Progenitor cell of endocrine pancreas (in vitro differentiated cells): ENCODE results near the gene CEP170B. TPM values are rescaled to one million over a fixed set of nuclear protein-coding genes. Genes with fewer than 3 reads are reported as not detected.

ENCODE experiments used
- DNase-seq: peaks from one replicate; pipeline ENCODE4 v3.0.0; 2021; ENCODE audit warnings: low spot score; ENCODE audit not compliant: unreplicated experiment
- H3K27ac Mint-ChIP-seq: 2 replicates; pipeline ENCODE4 v1.8.0; 2021; ENCODE audit warnings: mild to moderate bottlenecking, moderate library complexity, mixed read lengths
- H3K27me3 Mint-ChIP-seq: 2 replicates; pipeline ENCODE4 v1.8.0; 2021; ENCODE audit warnings: mixed read lengths
- H3K36me3 Mint-ChIP-seq: 2 replicates; pipeline ENCODE4 v1.8.0; 2022; ENCODE audit warnings: mixed read lengths; ENCODE audit not compliant: insufficient read depth
- H3K4me1 Mint-ChIP-seq: 2 replicates; pipeline ENCODE4 v1.8.0; 2021; ENCODE audit warnings: low read depth, mixed read lengths
- H3K4me3 Mint-ChIP-seq: 2 replicates; pipeline ENCODE4 v1.8.0; 2021; ENCODE audit warnings: low read depth, mild to moderate bottlenecking, moderate library complexity, mixed read lengths
- H3K9me3 Mint-ChIP-seq: 2 replicates; pipeline ENCODE4 v1.8.0; 2021; ENCODE audit warnings: low read depth, mixed read lengths
- total RNA-seq: library from RNA; stranded (reverse); gene quantifications from 2 replicates; pipeline ENCODE4 v1.2.1, GENCODE V29; 2021
- TF ChIP-seq, protein P1 (sequence below): fragments of 200-600 bp; sonication (generic); IDR thresholded peaks from one replicate; pipeline ENCODE4 v1.5.0; 2021; ENCODE audit warnings: antibody characterized with exemption, mild to moderate bottlenecking; ENCODE audit not compliant: unreplicated experiment

CEP170B gene
- total RNA-seq, 1 donor from 2014 or later = 48.9 TPM

DNA sequence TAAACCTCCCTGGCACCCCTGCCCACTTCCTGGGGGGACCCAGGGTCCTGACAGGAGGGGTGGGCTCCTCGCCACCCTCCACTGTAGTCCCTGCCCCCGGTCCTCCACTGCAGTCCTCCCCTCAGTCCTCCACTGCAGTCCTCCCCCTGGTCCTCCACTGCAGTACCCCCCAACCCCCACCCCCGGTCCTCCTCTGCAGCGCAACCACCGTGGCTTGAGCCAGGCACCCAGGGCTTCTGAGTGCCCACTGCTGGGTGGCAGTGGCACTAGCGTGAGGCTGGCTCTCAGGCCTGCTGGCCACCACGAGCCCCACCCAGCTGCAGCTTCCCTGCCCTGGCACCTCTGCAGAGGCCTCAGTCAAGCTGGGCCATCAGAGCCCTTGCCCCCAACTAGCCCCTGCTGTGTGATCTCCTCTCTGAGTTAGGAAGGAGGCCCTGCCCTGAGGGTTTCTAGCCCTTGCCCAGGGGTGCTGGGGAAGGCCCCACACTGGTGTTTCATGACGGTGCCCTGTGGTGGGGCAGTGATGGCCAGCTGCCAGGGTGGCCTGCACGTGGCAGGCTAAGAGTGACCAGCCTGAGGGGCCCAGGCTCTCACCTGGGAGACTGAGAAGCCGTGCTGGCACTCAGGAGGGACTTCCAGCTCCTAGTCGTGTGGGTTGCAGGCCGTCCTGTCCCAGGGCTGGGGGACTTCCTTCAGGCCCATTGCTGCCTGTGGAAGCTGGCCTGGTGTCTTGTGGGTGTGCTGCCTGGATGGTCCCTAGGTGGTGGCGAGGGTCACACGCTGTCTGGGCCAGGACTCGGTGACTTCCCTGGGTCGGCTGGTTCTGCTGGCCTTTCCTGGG lies 9.7 kb downstream of the CEP170B start:
- H3K36me3 Mint-ChIP-seq = peaks cover 3% of the 10 kb centered on the region

DNA sequence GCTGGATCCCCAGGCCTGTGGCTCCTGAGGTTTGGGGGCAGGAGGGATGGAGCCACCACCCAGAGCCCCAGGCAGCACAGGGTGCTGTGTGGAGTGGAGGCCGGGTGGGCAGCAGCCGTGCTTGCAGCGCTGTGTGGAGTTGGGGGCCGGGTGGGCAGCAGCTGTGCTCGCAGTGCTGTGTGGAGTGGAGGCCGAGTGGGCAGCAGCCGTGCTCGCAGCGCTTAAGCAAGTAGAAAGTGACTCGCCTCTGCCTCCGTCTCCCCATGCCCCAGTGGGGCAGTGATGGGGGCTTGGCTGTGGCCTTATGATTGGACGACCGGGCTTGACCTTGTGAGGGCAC lies 10.3 kb downstream of the CEP170B start:
- H3K36me3 Mint-ChIP-seq = peaks cover 2% of the 10 kb centered on the region
- no peak overlapping the region for H3K27ac Mint-ChIP-seq
- no peak for DNase-seq
- no peaks in the 10 kb centered on the region for H3K27me3 Mint-ChIP-seq
- H3K4me3 Mint-ChIP-seq = no peak overlapping the region
- no peaks in the 10 kb centered on the region for H3K9me3 Mint-ChIP-seq
- peaks cover 2% of the 10 kb centered on the region for H3K4me1 Mint-ChIP-seq
- TF ChIP-seq, protein P1, sequence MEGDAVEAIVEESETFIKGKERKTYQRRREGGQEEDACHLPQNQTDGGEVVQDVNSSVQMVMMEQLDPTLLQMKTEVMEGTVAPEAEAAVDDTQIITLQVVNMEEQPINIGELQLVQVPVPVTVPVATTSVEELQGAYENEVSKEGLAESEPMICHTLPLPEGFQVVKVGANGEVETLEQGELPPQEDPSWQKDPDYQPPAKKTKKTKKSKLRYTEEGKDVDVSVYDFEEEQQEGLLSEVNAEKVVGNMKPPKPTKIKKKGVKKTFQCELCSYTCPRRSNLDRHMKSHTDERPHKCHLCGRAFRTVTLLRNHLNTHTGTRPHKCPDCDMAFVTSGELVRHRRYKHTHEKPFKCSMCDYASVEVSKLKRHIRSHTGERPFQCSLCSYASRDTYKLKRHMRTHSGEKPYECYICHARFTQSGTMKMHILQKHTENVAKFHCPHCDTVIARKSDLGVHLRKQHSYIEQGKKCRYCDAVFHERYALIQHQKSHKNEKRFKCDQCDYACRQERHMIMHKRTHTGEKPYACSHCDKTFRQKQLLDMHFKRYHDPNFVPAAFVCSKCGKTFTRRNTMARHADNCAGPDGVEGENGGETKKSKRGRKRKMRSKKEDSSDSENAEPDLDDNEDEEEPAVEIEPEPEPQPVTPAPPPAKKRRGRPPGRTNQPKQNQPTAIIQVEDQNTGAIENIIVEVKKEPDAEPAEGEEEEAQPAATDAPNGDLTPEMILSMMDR = no peak

More for the DNA sequence above, 9.7 kb downstream of the CEP170B start:
- Mint-ChIP-seq H3K27ac (no peak overlapping the region), H3K27me3 (no peaks in the 10 kb centered on the region), H3K4me3 (no peak overlapping the region), H3K4me1 (peaks cover 2% of the 10 kb centered on the region), H3K9me3 (no peaks in the 10 kb centered on the region)
- no peak for DNase-seq
- TF ChIP-seq, protein P1 = no peak

DNA sequence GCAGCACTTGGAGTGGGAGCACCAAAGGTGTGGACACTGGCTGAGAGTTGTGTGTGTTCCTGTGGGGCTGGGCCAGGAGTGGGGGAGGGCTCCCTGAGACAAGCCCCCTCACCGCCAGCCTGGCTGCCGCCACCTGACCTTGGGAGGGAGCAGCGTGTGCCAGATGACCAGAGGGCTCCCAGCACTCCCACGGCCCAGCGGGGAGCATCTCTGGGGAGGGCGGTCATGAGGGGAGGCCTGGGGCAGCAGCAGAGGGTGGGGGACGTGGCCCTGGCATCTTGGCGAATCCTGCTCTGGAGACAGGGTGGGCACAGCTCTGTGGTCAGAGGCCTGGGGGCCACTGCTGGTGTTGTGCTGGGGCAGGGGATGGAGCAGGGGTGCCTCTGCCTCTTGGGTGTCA lies 10.7 kb downstream of the CEP170B start:
- no peak for DNase-seq
- peaks cover 2% of the 10 kb centered on the region for H3K4me1 Mint-ChIP-seq
- H3K27ac Mint-ChIP-seq = no peak overlapping the region
- H3K36me3 Mint-ChIP-seq = peaks cover 2% of the 10 kb centered on the region
- H3K4me3 Mint-ChIP-seq = no peak overlapping the region
- H3K27me3 Mint-ChIP-seq = no peaks in the 10 kb centered on the region
- TF ChIP-seq, protein P1 = no peak
- H3K9me3 Mint-ChIP-seq = no peaks in the 10 kb centered on the region

DNA sequence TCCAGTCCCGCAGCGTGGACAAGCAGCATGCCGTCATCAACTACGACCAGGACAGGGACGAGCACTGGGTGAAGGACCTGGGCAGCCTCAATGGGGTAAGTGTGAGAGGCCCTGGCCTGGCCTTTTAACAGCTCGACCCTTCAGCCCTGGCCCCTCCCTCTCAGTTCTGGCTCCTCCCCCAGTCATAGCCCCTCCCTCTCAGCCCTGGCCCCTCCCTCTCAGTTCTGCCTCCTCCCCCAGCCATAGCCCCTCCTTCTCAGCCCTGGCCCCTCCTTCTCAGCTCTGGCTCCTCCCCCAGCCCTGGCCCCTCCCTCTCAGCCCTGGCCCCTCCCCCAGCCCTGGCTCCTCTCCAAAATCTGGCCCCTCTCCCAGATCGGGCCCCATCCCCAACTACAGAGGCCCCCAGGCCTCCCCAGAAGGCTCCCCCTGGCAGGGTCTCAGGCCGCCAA lies 11.2 kb downstream of the CEP170B start:
- no peak for DNase-seq
- H3K36me3 Mint-ChIP-seq = peaks cover 4% of the 10 kb centered on the region
- no peaks in the 10 kb centered on the region for H3K9me3 Mint-ChIP-seq
- no peak overlapping the region for H3K4me3 Mint-ChIP-seq
- TF ChIP-seq, protein P1 = no peak
- no peaks in the 10 kb centered on the region for H3K27me3 Mint-ChIP-seq
- no peak overlapping the region for H3K27ac Mint-ChIP-seq
- H3K4me1 Mint-ChIP-seq = peaks cover 2% of the 10 kb centered on the region

DNA sequence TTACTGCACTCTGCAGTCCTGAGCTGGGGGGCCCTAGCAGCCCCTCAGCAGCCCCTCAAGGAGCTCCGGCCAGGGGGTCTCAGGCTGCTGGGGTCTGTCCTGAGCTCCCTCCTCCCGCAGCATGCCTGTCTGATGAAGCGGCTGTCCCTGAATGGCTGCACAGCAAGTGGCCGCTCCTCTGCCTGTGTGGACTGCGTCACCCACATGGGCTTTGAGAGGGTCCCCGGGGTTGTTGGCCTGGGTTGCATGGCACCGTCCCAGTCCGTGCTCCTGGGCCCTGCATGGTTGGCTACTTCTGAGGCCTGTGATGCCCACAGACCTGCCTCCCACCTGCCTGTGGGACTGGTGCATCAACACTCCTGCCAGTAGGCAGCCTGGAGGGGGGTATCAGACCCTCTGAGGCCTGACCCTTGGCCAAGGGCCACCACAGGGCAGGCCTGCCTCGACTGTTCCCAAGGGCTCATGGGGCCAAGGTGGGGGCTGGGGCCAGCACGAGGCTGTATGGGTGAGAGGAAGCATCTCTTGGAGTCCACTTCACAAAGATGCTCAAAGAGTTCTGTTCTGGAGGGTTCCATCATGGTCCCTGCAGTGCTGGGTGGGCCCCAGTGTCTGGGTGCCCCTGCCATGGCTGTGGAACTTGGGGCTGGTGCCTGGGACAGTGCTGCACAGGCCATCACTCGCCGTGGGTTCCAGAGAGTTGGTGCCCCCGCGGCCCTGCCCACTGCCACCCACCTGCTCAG lies 12.2 kb downstream of the CEP170B start:
- Mint-ChIP-seq H3K4me3 (no peak overlapping the region), H3K27me3 (no peaks in the 10 kb centered on the region), H3K9me3 (no peaks in the 10 kb centered on the region), H3K4me1 (peaks cover 2% of the 10 kb centered on the region), H3K27ac (no peak overlapping the region), H3K36me3 (peaks cover 4% of the 10 kb centered on the region)
- TF ChIP-seq, protein P1 = no peak
- no peak for DNase-seq
